Activated T-cell treated with anti-CD3 and anti-CD28 coated beads for 24 hours (primary cell): ENCODE data around the gene SLC44A5.
"Not testable (repeated sequence)": the region's sequence is repeated elsewhere in the genome, so short reads cannot be mapped to it uniquely, and the experiment has no call there.

Experiments
- DNase-seq: peaks from one replicate; pipeline ENCODE4 v3.0.0-alpha.2; 2020; ENCODE audit warnings: low read depth

The SLC44A5 gene

DNA sequence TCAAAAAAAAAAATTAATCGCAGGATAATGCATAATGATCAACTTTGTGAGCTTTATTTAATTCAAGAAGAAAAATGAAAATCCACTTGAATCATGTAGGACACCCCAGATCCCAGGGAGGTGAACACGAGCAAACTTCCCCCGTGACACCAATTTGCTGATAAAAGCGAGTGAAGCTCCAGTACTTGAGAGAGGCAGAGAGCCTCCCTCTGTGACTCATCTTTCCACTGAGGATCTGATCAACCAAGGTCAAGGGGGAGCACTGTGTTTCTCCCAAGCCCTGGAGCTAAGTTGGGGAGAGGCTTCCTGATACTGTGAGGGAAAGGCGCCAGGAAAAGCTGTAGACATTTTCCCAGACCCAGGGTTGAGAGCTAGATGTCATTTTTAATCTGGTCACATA is 160.9 kb downstream of the SLC44A5 start:
- no peak for DNase-seq

GRCh38 chr1:75444220-75444619 is 166.7 kb downstream of the SLC44A5 start:
- DNase-seq, result no peak

GRCh38 chr1:75440274-75440673 is 170.6 kb downstream of the SLC44A5 start:
- no peak for DNase-seq

- DNase-seq, result no peak
These were observed 172.6 kb downstream of the SLC44A5 start for GRCh38 chr1:75438355-75438754.

GRCh38 chr1:75431843-75432242 is 179.1 kb downstream of the SLC44A5 start:
- DNase-seq, result no peak

GRCh38 chr1:75430526-75430925 is 180.4 kb downstream of the SLC44A5 start:
- no peak for DNase-seq

DNA sequence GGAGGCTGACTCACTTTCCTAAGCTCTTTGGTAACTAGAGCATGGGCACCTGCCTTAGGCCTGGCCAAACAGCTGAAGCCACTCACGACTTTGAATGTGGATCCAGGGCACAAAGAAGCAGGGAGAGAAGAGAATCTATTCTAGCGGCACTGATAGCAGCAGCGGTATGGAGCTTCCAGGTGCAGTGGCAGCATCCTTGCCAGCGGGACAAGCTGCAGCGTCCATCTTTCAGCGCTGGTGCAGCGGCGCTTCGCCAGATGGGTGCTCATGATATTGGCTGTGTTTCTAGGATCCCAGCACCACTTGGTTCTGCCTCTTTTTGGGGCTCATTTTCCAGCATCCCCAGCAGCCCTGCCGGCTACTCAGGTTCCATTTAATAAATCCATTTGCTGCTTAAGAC is 184.2 kb downstream of the SLC44A5 start:
- no peak for DNase-seq

DNA sequence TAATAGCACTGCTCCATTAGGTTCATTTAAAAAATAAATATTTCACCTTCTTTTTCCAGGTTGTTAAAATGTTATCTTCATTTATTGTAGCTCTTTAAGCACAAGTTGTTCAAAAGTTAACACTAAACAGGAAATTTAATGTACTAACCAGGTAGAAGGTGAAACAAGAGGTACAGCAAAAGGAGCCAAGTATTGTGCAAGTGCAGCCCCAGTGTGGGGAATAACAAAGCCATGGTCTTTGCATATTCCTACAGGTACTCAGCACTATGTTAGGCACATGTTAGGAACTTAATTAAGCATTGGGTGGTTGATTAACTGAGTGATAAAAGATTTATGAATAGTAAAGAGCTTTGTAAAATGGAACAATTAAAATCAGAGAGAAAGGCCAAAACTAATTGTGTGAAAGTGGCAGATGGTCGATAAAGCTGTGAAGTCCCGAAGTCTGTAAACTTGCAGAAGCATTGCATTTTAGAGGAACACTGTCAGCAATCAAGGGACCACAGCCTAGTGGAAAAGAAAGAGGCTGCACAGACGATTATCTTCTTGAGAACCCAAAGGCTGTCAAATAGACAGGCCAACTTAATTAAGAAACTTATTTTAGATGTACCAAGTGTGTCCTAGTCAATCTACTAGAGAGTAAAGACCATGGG is 185.8 kb downstream of the SLC44A5 start:
- DNase-seq, result no peak

DNA sequence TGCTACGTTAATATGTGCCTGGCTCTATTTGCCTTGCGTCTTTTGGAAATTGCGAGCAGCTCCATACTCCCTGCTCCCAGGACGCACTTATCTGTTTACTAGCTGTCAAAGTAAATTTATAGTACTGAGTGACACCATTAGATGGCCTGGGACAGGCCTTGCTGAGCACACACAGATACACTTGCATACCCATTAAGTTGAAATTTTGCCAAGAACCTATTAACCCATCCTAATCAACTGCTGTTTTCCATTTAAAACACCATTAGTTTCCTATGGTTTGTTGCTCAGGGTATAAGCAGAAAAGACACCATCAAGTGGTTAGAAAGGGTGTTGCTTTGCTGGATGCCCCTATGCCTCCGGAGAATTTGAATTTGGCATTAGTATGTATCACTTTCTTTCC is 187.3 kb downstream of the SLC44A5 start:
- DNase-seq, result no peak

DNA sequence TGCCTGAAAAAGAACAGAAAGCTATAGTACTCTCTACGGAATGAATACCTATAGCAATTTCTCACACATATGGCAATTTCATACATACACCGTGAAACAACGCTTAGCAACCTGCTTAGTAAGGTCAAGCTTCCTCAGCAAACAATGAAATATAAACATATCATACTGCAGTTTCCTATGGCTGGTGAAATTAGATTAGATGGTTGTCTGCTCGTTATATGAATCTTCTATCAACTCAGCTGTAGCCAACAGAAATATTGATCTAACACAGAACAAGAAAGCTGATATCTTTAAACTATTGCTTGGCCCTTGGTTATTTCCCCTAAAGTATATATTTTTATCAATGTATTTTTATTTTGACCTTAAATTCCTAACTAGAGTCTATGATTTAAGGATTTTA is 187.8 kb downstream of the SLC44A5 start:
- no peak for DNase-seq

- DNase-seq, result no peak
These were observed 189.5 kb downstream of the SLC44A5 start for GRCh38 chr1:75421371-75421770.

DNA sequence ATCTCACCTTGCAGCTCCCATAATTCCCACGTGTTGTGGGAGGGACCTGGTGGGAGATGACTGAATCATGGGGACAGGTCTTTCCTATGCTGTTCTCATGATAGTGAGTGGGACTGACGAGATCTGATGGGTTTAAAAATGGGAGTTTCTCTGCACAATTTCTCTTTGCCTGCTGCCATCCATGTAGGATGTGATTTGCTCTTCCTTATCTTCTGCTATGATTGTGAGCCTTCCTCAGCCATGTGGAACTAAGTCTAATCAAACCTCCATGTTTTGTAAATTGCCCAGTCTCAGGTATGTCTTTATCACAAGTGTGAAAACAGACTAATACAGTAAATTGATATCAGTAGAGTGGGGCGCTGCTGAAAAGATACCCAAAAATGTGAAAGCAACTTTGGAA is 195.7 kb downstream of the SLC44A5 start:
- DNase-seq, result no peak

GRCh38 chr1:75412616-75413015 is 198.3 kb downstream of the SLC44A5 start:
- no peak for DNase-seq

- not testable (repeated sequence) for DNase-seq
These were observed 206.2 kb downstream of the SLC44A5 start for GRCh38 chr1:75404681-75405080.

GRCh38 chr1:75403147-75403646 is 207.7 kb downstream of the SLC44A5 start:
- DNase-seq, result not testable (repeated sequence)

- DNase-seq, result no peak
These were observed 210.2 kb downstream of the SLC44A5 start for GRCh38 chr1:75400716-75401115.

GRCh38 chr1:75396745-75397144 is 214.2 kb downstream of the SLC44A5 start:
- no peak for DNase-seq

- no peak for DNase-seq
These were observed 214.7 kb downstream of the SLC44A5 start for GRCh38 chr1:75396260-75396659.

GRCh38 chr1:75394386-75395139 is 216.4 kb downstream of the SLC44A5 start:
- no peak for DNase-seq

DNA sequence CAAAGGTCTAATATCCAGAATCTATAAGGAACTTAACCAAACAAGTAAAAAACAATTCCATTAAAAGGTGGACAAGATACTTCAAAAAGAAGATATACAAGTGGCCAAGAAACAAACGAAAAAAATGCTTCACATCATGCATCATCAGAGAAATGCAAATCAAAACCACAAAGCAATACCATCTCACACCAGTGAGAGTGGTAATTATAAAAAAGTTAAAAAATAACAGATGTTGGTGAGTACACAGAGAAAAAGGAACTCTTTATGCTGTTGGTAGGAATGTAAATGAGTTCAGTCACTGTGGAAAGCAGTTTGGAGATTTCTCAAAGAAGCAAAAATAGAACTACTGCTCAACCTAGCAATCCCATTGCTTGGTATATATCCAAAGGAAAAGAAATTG is 218.6 kb downstream of the SLC44A5 start:
- DNase-seq, result no peak

DNA sequence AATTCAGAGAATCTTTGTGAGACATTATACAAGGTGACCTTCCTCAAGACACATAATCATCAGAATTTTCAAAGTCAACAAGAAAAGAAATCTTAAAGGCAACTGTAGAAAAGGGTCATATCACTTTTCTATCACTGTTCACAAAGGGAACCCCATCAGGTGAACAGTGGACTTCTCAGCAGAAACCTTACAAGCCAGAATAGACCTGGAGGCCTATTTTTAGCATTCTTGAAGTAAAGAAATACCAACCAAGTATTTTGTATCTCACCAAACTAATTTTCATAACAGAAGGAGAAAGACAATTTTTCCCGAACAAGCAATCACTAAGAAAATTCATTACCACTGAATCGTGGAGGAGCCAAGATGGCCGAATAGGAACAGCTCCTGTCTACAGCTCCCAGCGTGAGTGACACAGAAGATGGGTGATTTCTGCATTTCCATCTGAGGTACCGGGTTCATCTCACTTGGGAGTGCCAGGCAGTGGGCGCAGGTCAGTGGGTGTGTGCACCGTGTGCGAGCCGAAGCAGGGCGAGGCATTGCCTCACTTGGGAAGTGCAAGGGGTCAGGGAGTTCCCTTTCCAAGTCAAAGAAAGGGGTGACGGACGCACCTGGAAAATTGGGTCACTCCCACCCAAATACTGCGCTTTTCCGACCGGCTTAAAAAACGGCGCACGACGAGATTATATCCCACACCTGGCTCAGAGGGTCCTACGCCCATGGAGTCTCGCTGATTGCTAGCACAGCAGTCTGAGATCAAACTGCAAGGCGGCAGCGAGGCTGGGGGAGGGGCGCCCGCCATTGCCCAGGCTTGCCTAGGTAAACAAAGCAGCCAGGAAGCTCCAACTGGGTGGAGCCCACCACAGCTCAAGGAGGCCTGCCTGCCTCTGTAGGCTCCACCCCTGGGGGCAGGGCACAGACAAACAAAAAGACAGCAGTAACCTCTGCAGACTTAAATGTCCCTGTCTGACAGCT is 235.2 kb downstream of the SLC44A5 start:
- not testable (repeated sequence) for DNase-seq

GRCh38 chr1:75373542-75374159 is 237.3 kb downstream of the SLC44A5 start:
- no peak for DNase-seq
